Stomach (tissue), 4 donors: ENCODE measurements around the gene CD2AP.

Experiments
- EP300 ChIP-seq: sonication (generic); formaldehyde crosslinking; IDR thresholded peaks from one replicate; pipeline ENCODE4 v1.6.1; 2017; ENCODE audit warnings: antibody characterized with exemption
- POLR2A ChIP-seq, 4 donors: fragments of 450-650 bp; IDR thresholded peaks; one replicate each; pipeline ENCODE4 v1.6.1; 2016; ENCODE audit warnings: antibody characterized with exemption in 4 of 4, control low read depth in 2 of 4, mild to moderate bottlenecking in 1 of 4, moderate library complexity in 1 of 4
- POLR2AphosphoS5 ChIP-seq, 3 donors: sonication (generic); formaldehyde crosslinking; IDR thresholded peaks; one replicate each; pipeline ENCODE4 v1.6.1; 2016; ENCODE audit warnings: antibody characterized with exemption in 3 of 3
- TF ChIP-seq, protein P1 (sequence below), 7 experiments: fragments of 450-650 bp in 4 of 7; fragments of 200-600 bp in 3 of 7; sonication (generic) in 3 of 7; IDR thresholded peaks; one replicate each; pipeline ENCODE4 v1.5.1; 2016 to 2019; ENCODE audit warnings: antibody characterized with exemption in 7 of 7, control low read depth in 2 of 7, mild to moderate bottlenecking in 1 of 7

GRCh38 chr6:47527274-47527673 is 49.7 kb downstream of the CD2AP start:
- TF ChIP-seq, protein P1, sequence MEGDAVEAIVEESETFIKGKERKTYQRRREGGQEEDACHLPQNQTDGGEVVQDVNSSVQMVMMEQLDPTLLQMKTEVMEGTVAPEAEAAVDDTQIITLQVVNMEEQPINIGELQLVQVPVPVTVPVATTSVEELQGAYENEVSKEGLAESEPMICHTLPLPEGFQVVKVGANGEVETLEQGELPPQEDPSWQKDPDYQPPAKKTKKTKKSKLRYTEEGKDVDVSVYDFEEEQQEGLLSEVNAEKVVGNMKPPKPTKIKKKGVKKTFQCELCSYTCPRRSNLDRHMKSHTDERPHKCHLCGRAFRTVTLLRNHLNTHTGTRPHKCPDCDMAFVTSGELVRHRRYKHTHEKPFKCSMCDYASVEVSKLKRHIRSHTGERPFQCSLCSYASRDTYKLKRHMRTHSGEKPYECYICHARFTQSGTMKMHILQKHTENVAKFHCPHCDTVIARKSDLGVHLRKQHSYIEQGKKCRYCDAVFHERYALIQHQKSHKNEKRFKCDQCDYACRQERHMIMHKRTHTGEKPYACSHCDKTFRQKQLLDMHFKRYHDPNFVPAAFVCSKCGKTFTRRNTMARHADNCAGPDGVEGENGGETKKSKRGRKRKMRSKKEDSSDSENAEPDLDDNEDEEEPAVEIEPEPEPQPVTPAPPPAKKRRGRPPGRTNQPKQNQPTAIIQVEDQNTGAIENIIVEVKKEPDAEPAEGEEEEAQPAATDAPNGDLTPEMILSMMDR (IDR thresholded peaks at IDR 0.05), result no peak
- TF ChIP-seq POLR2AphosphoS5 (IDR thresholded peaks at IDR 0.05), result no peak
- no peak for TF ChIP-seq EP300
- no peak for TF ChIP-seq POLR2A (IDR thresholded peaks at IDR 0.05)
